Glutamatergic neuron (in vitro differentiated cells): ENCODE data around the gene SIK2. TPM values are rescaled to one million over a fixed set of nuclear protein-coding genes. Genes with fewer than 3 reads are reported as not detected.

Experiments
- DNase-seq: peaks from one replicate; pipeline ENCODE4 v3.0.0; 2022
- H3K27ac Mint-ChIP-seq: one replicate; pipeline ENCODE4 v1.8.0; 2020; ENCODE audit warnings: mild to moderate bottlenecking, mixed read lengths, inconsistent platforms; ENCODE audit not compliant: unreplicated experiment
- H3K27me3 Mint-ChIP-seq: one replicate; pipeline ENCODE4 v1.8.0; 2020; ENCODE audit warnings: mild to moderate bottlenecking, moderate library complexity, mixed read lengths, inconsistent platforms; ENCODE audit not compliant: unreplicated experiment
- H3K36me3 Mint-ChIP-seq: one replicate; pipeline ENCODE4 v1.8.0; 2020; ENCODE audit warnings: mild to moderate bottlenecking, mixed read lengths, inconsistent platforms; ENCODE audit not compliant: unreplicated experiment
- H3K4me1 Mint-ChIP-seq: one replicate; pipeline ENCODE4 v1.8.0; 2020; ENCODE audit warnings: mild to moderate bottlenecking, low read depth, mixed read lengths, inconsistent platforms; ENCODE audit not compliant: unreplicated experiment
- H3K4me3 Mint-ChIP-seq: one replicate; pipeline ENCODE4 v1.8.0; 2020; ENCODE audit warnings: mild to moderate bottlenecking, mixed read lengths, inconsistent platforms; ENCODE audit not compliant: unreplicated experiment
- H3K9me3 Mint-ChIP-seq: one replicate; pipeline ENCODE4 v1.8.0; 2020; ENCODE audit warnings: mild to moderate bottlenecking, moderate library complexity, mixed read lengths, inconsistent platforms; ENCODE audit not compliant: unreplicated experiment
- total RNA-seq: library from RNA; stranded (reverse); fragmentation: NEBNext Ultra II Directional; extraction: Animal tissue kit (Norgen Biotek cat#: 25700); gene quantifications from one replicate; pipeline ENCODE4 v1.2.1, GENCODE V29; 2021; ENCODE audit not compliant: unreplicated experiment
- TF ChIP-seq, protein P1 (sequence below): fragments of 200-600 bp; sonication (generic); IDR thresholded peaks from one replicate; pipeline ENCODE4 v1.5.0; 2021; ENCODE audit not compliant: partially characterized antibody, unreplicated experiment

The SIK2 gene
- total RNA-seq, 1 donor from 2014 or later = 10.1 TPM

DNA sequence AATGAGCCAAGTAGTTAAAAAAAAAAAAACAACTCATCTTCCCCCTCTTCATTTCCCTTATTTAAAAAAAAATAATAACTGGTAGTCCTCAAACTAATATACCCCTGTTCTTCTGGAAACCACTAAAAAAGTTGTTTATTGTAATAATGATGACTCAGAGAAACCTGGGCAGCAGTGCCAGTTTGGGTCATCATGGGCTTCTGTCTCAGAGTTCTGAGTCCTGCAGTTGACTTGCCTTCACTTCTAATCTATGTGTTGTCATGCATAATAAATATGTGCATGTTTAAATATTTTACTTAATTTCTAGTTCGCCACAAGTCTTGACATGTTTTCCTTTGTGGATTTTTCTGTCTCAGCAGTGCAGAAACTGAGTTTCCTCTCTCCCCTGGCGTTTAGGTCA lies 117.1 kb downstream of the SIK2 start:
- no peak overlapping the region for H3K4me3 Mint-ChIP-seq
- H3K36me3 Mint-ChIP-seq = no peaks in the 10 kb centered on the region
- TF ChIP-seq, protein P1, sequence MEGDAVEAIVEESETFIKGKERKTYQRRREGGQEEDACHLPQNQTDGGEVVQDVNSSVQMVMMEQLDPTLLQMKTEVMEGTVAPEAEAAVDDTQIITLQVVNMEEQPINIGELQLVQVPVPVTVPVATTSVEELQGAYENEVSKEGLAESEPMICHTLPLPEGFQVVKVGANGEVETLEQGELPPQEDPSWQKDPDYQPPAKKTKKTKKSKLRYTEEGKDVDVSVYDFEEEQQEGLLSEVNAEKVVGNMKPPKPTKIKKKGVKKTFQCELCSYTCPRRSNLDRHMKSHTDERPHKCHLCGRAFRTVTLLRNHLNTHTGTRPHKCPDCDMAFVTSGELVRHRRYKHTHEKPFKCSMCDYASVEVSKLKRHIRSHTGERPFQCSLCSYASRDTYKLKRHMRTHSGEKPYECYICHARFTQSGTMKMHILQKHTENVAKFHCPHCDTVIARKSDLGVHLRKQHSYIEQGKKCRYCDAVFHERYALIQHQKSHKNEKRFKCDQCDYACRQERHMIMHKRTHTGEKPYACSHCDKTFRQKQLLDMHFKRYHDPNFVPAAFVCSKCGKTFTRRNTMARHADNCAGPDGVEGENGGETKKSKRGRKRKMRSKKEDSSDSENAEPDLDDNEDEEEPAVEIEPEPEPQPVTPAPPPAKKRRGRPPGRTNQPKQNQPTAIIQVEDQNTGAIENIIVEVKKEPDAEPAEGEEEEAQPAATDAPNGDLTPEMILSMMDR = no peak
- peaks cover 2% of the 10 kb centered on the region for H3K9me3 Mint-ChIP-seq
- no peak overlapping the region for H3K27ac Mint-ChIP-seq
- no peak for DNase-seq
- H3K4me1 Mint-ChIP-seq = peaks cover 27% of the 10 kb centered on the region
- H3K27me3 Mint-ChIP-seq = peaks cover under 1% of the 10 kb centered on the region

DNA sequence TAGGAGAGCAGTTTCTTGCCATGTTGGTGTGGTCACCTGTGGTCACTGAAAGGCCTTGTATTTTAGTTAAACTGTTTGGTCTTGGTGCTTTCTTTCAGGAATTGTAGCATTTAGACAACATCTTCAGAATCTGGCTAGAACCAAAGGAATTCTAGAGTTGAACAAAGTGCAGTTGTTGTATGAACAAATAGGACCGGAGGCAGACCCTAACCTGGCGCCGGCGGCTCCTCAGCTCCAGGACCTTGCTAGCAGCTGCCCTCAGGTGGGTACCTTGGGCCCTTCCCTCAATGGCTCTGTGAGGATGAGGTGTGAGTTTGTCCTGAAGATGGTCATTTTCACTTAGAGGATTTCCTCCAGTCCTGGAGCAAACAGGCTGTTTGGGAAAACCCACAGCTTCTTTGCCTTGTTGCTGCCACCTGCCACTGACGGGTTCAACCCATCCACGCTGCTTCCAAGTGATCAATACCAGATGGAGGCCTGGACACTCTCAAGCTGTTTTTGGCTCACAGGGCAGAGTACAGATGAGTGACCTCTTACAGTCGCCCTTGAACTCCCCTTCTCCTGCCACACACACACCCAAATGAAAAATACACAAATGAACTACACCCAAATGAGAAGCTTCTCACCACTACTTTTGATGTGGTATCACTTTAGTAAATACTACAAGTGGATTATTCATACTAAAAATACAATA lies 118.7 kb downstream of the SIK2 start:
- H3K4me1 Mint-ChIP-seq = peaks cover 27% of the 10 kb centered on the region
- H3K36me3 Mint-ChIP-seq = no peaks in the 10 kb centered on the region
- no peaks in the 10 kb centered on the region for H3K27me3 Mint-ChIP-seq
- H3K9me3 Mint-ChIP-seq = peaks cover 2% of the 10 kb centered on the region
- H3K4me3 Mint-ChIP-seq = peak overlapping the region; percentile 11
- DNase-seq = no peak
- H3K27ac Mint-ChIP-seq = peak overlapping the region; percentile 39
- TF ChIP-seq, protein P1 = no peak

DNA sequence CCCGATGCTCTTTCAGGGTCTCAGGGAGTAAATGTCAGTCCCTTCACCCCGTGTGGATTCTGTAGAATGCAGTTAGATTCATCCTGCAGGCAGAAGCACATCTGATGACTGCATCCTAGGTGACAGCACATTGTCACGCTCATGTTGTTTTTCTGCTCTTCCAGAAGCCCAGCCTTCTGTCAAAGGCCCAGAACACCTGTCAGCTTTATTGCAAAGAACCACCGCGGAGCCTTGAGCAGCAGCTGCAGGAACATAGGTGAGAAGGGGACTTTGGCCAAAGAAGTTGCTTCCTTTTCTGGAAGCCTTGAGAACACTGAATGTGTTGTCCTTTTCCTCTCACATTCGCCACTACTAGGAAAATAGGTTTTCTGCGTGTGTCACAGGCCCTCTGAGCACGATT lies 120.3 kb downstream of the SIK2 start:
- Mint-ChIP-seq H3K36me3 (no peaks in the 10 kb centered on the region), H3K4me3 (no peak overlapping the region)

DNA sequence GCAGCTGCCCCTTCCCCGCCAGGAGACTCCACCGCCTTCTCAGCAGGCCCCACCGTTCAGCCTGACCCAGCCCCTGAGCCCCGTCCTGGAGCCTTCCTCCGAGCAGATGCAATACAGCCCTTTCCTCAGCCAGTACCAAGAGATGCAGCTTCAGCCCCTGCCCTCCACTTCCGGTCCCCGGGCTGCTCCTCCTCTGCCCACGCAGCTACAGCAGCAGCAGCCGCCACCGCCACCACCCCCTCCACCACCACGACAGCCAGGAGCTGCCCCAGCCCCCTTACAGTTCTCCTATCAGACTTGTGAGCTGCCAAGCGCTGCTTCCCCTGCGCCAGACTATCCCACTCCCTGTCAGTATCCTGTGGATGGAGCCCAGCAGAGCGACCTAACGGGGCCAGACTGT lies 121.3 kb downstream of the SIK2 start:
- Mint-ChIP-seq H3K27me3 (no peaks in the 10 kb centered on the region), H3K27ac (no peak overlapping the region), H3K4me3 (no peak overlapping the region), H3K9me3 (peaks cover 2% of the 10 kb centered on the region), H3K4me1 (peaks cover 41% of the 10 kb centered on the region), H3K36me3 (no peaks in the 10 kb centered on the region)
- no peak for DNase-seq
- TF ChIP-seq, protein P1 = no peak

More for the DNA sequence above, 120.3 kb downstream of the SIK2 start:
- Mint-ChIP-seq H3K9me3 (peaks cover 2% of the 10 kb centered on the region), H3K4me1 (peaks cover 40% of the 10 kb centered on the region), H3K27me3 (no peaks in the 10 kb centered on the region), H3K27ac (no peak overlapping the region)
- TF ChIP-seq, protein P1 = no peak
- no peak for DNase-seq

DNA sequence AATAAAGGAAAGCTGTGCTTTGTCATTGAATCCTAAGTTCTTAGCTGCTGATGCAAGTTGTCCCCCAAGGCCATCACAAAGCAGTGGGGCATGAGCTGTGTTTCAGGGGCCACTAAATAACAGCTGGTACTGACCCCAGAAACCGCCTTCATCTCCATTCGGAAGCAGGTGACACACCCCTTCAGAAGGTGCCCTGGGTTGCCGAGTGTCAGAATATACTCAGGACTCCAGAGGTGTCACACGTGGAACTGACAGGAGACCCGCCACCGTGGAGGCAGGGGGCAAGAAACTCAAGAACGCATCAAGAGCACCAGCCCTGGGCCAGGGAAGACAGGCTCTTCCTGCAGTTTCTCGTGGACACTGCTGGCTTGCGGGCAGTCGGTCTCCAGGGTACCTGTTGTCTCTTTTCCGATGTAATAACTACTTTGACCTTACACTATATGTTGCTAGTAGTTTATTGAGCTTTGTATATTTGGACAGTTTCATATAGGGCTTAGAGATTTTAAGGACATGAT lies 122.4 kb downstream of the SIK2 start:
- TF ChIP-seq, protein P1 = no peak
- no peak overlapping the region for H3K4me3 Mint-ChIP-seq
- H3K27me3 Mint-ChIP-seq = no peaks in the 10 kb centered on the region
- H3K36me3 Mint-ChIP-seq = no peaks in the 10 kb centered on the region
- H3K27ac Mint-ChIP-seq = no peak overlapping the region
- H3K9me3 Mint-ChIP-seq = peaks cover 4% of the 10 kb centered on the region
- DNase-seq = no peak
- H3K4me1 Mint-ChIP-seq = peaks cover 44% of the 10 kb centered on the region
